NCI-H1417 (cell line): ENCODE measurements around the gene SORCS1.

Experiments used
- DNase-seq, 3 experiments: peaks; one replicate each; lab custom pipeline; 2025; lab: John Stamatoyannopoulos, UW

Gene SORCS1

DNA sequence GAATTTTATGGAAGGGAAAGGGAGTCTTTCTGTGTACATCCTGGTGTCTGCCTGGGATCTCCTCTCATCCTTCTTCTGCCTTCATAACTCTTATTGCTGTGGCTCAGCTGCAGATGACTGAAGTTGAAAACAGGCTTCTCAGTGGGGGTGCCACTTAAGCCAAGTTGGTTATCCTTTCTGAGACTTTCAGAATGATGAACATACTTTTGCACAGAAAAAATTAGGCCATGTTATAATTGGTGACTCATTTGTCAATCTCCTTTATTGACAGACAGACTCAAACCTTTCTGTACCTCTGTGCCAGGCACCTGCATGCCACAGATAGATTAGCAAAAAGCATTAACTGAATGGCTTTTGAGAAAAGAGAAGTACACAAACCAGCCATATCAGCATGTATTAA lies 430.3 kb downstream of the SORCS1 start:
- no peak for DNase-seq

DNA sequence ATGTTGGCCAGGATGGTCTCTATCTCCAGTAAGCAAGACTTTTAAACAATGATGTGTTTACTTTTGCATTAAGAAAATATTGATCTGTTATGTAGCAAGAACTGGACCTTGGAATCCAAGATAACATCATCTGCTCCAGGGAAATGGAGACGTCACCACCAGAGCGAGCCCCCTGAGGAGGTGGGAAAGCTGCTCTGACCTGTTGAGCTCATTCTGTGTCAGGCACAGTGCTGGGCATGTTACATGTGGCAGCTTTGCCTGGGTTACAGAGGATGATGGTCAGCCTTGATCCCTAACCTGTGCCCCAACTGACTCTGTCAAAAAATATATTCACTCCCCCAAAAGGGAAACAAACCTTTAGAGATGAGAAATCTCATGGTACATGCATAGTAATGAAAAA lies 436.3 kb downstream of the SORCS1 start:
- no peak for DNase-seq

DNA sequence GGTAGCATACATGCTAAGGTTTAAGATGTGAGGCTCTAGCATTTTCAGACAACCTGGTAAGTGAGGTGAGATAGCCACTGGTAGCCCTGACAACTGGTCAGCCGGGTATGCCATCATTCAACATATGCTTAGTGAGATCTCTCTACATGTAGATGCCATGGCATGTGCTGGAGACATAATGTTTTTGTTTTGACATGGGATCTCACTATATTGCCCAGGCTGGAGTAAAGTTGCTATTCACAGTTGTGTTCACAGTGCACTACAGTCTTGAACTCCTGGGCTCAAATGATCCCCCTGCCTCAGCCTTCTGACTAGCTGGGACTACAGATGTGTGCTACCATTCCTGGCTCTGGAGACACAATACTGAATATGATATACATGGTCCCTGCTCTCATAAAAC lies 437.3 kb downstream of the SORCS1 start:
- DNase-seq: no peak

DNA sequence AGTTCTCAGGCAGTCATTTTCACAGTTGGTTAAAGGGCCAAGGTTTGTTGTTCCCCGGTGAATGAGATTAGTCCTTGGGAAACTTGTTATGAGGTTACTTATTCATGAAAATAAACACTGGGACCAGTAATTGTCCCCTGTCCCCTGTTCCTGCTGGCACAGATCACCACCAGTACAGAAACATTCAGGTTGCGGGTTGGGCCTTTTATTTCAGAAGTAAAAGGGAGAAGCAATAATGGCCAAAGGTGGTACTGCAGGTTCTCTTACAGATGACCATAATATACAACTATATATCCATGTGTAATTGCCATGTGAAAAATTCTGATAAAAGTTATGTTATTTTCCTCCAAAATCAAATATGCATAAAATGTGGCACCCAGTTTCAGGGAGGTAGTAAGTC lies 442.0 kb downstream of the SORCS1 start:
- no peak for DNase-seq

DNA sequence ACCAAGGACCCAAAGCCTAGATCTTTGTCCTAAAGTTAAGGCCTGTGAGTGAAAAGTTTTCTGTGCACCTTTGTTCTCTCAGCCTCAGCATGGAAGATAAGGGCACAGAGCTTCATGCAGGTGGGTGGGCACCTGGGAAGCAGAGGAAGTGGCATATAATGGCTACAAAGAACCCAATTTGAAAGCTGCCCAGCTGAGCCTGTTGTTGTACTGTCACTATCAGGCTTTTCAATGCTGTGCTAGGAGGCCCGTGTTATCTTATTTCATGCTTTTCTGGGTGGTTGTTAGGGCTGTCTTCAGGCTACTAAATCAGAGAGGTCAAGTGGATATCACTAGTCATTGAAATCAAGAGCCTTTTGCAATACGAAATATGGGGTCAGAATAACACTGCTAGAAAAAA lies 443.8 kb downstream of the SORCS1 start:
- DNase-seq: no peak

DNA sequence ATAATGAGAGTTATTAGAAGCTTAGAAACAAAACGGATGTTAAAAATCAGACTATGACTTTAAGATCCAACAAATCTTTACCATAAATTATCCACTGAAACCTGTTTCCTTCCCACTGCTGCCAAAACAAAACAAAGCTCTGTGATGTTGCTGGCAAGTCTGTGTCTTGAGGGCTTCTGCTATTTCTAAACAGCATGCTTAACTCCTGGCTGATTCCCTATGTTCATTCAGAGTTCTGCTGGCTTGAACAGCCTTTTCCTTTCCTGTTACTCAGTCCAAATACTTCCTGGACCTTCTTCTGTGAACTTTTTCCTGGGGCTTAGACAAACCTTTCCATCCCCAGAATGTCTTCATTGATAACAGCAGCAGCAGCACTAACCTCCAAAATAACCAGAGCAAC lies 448.1 kb downstream of the SORCS1 start:
- DNase-seq: no peak

DNA sequence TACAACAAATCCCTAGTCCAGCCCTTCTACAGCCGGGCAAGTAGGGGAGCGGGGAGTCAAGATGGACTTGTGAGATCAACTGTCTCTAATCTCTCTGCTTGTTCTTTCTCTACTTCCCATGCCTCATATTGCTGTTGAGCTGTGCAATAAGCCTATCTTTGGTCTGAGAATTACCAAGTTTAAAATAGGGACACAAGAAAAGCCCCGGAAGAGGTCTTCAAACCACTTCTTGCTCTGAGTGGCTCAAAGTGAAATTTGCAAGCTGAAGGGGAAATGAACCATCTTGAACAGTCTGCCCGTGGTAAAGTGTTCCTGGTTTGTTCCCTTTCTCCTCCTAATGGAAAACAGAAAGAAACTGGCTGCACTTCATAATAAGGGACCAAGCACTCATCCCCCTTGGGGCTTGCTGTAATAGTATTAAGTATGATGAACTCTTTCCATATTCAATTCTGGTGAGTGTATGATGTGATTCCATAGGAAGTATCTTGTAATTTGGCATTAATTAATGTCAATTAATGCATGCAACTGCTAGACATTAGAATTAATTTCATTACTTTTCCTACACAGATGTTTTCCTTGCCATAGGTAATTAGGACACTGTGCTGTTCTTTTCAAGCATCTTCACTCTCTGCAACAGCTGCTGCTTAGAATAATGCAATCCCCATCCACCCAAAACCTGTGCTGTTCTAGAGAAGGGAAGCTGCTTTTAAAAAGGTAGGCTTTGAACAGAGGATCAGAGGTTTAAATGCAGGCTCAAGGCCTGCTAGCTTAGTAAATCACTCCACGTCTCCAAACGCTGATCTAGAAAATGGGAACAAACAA lies 449.6 kb downstream of the SORCS1 start:
- DNase-seq: no peak

DNA sequence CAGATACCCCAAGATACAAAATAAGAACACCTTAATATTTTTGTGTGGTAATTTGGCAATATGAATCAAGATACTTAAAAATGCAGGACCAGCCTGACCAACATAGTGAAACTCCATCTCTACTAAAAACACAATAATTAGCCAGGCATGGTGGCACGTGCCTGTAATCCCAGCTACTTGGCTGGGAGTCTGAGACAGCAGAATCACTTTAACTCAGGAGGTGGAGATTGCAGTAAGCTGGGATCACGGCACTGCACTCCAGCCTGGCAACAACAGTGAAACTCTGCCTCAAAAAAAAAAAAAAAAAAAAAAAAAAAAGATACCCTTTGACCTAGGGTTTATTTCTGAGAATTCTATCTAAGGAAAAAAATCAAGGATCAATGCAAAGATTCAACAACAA lies 450.7 kb downstream of the SORCS1 start:
- no peak for DNase-seq

DNA sequence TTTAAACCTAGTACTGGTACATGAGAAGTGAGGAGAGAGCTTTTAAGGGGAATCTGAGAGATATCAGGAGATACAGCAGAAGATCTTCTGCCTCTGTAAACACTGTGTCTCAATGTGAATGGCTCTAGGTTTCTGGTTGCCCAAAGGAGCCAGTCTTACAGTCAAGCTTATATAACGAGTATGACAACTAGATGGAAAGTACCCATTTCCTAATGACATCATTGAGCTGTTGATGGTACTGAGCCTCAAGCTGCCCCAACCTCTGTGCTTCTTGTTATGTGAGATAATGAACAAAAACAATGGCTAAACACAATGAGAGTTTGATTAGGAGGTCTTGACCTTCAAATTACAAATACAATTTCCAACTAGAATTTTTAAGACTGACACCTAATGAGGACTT lies 451.5 kb downstream of the SORCS1 start:
- DNase-seq: no peak

DNA sequence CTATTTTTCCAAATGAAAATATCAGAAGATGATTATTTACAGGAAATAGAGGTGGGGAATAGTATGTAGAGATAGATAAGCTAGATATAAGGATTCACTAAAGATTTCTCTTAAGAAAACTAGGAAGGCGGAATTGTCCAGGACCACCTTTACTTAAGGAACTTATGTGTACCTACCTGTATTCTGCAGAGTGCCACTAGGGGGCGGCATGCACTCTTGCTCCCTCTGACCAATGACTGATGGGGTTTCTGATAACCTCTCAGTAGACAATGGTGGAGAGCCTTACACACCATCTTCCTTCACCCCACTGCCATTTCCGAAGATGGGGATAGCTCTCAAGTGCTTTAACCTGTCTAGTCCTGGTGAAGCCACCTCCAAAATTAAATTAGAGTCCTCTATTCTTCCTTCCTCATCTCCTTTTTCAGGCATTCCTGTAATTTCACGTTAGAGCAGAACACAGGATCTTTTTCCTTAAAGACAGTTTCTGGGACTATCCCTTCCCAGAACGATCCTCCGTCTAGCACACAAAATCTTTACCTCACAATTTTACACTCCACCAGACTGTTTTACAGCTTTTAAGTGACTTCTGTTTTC lies 453.1 kb downstream of the SORCS1 start:
- peak in 1 of 3 experiments; percentile 14 for DNase-seq

DNA sequence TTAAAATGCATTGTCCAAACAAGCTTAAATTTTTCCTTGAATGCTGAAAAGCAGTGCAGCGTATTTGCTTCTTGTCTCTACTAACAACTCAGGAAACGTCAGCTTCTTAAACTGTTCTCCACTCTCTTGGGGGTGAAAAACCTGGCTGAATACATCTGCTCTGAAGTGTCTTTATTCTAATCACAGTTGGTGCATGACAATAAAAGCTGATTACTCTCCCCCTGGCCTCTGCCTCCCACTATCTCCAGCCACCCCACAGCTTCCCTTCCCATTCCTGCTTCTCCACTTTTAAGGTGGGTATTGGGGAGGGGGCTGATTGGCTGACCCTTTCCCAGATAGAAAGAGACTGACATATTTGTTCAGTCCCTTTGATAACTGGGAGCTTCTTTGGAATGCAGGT lies 456.0 kb downstream of the SORCS1 start:
- DNase-seq: no peak

DNA sequence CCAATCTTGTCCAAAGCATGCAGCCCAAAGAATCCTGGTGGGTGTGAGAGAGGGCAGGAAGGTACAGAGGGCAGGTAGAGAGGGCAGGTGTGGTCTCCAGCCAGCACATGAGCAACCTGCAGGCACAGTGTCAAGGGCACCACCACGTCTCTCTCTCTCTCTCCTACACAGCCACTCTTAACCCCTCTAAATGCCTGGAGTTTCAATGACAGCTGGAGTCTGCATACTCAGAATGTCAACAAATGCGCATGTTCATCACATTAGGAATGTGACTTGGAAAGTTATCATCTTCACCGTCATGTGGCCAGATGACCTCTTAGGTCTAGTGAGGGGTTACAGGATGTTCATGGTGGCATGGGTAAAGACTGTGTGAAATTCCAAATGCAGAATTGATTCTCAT lies 456.8 kb downstream of the SORCS1 start:
- DNase-seq: no peak

DNA sequence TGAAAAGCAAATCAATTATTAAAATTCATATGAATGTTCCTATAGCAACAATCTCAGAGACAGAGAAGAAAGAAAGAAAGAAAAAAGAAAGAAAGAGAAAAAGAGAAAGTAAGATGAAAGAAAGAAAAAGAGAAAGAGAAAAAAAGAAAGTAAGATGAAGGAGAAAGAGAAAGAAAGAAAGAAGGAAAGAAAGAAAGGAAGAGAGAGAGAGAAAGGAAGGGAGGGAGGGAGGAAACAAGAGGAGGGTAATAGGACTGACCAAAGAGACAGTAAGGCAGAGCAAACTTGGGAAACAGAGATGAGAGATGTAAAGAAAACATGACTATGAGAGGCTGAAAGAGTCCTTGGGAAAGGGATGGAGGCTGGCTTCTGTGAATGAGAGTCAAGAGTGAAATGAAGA lies 458.4 kb downstream of the SORCS1 start:
- no peak for DNase-seq

DNA sequence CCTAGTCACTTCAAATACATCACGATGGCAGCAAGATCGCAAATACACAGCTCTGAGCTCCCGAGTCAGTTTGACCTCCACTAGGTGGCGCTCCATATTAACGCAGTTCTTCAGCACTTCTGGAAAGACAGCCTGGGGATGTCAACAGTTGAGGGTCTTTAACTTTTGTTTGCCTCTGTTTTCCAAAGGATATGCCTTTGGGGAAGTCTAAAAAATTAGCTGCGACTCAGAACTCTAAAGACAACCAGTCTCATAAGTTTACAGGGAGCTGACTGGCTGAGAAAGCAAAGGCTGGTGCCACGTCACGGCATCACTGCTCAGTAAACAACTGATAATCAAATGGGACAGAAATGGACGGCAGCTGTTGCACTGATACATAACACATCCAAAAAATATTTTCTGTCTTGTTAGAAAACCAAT lies 458.8 kb downstream of the SORCS1 start:
- DNase-seq: peak in 2 of 3 experiments; percentile 4 to 61

DNA sequence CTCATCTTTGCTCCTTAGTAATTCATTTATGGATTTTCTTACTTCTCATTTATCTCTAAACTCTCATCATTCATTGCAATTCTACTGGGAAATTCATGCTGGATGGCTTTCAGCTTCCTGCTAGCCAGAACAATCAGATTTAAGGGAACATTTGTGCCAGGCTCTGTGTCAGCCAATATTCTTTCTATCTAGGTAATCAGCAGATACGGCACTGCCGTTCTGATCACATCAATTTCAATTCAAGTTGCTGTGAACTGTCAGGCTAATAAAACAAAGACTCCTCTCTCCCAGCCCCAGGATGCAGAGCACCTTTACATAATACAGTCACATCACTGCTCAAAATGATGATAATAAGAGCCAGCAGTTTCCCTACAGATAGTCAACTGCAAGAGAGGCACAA lies 468.3 kb downstream of the SORCS1 start:
- DNase-seq: no peak

DNA sequence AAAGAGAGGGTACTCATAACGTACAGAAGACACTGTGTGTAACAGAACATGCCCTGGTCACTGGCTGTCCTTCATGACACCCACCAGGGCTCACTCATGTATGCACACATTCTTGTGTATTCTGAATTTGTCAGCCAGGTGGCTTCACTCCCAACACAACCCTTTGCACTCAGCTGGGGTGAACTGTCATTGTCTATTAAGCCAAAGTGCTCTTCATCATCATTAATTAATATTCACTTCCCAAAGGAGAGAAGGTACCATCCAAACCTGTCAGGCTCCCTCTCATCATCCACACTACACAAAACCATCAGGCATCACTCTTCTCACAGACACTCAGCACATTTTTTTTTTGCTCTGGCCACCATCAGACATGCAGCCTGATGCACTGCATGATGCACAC lies 469.8 kb downstream of the SORCS1 start:
- no peak for DNase-seq

DNA sequence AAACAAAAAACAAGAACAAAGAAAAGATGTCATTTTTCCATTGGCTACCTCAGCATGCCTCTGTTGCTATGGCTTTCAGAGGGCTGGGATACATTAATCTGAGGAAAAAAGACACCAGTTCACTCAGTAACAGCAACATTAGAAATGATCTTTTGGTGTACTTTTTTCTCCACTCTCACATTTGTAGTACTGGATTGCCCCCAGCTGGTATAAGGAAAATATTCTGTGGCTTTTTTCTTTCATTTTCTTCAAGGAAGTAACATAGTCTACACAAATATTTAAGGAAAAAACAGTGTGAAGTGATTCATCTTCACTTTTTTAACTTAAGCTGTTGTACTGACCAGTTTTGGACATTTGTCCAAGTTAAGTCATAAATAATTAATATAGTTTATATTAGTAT lies 482.3 kb downstream of the SORCS1 start:
- no peak for DNase-seq

DNA sequence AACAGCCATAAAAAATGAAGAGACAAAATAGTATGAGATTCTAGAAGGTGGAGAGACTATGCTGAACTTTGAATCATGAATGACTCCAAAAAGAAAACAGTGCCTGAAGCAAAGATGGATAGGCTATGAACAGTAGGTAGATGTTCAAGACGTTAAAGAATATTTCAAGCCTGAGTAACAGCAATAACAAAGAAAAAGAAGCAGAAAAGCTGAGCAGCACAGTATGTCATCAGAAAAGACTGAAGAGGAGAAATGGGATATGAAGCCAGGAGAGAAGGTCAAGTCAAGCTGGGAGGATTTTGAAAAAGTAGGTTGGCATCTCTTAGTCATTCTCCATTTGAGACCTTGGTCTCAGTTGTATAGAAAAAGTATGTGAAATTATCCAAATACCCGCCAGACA lies 484.4 kb downstream of the SORCS1 start:
- DNase-seq: no peak

DNA sequence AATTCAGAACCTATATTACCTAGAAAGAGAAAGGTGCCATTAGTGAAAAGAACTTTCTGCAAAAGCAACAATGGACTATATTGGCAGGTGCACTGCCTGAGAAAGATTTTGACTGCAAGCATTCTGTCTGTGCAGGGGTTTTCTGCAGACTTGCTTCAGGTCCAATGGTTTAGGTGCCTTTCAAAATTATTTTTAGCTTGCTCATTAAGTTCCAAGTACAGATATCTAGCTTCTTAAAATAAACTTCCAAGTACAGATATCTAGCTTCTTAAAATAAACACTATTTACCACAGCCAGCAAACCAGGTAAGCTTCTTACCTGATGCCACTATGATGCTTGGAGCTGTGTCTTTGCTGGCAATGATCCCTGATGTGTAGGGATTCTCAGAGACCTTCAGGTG lies 485.2 kb downstream of the SORCS1 start:
- DNase-seq: no peak

DNA sequence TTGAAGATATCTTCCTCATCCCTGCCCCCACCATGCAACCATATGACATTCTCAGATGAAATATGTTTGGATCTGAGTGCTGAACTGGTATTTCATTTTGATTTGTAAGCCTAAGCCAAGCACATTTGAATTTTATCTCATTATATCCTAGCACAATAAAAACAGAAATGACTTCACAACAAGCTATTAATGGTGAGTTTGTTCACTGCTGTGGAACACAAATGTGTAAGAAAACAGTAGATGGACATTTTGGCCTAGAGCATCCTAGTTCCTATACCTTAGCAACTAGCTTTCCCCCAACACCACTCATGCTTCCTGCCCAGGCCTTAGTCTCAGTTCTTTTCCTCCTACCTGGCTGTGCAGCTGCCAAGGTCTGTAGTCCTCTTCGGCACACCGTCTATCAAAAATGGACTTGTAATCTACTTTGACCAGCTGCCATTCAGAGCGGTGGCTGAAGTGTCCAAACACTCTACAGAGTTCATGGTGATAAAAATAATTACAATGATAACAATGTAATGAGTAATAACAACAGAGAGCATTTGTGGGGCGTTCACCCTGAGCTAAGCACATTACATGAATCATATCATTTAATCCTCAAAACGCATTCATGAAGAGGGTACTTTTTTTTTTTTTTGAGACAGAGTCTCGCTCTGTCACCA lies 491.9 kb downstream of the SORCS1 start:
- no peak for DNase-seq

DNA sequence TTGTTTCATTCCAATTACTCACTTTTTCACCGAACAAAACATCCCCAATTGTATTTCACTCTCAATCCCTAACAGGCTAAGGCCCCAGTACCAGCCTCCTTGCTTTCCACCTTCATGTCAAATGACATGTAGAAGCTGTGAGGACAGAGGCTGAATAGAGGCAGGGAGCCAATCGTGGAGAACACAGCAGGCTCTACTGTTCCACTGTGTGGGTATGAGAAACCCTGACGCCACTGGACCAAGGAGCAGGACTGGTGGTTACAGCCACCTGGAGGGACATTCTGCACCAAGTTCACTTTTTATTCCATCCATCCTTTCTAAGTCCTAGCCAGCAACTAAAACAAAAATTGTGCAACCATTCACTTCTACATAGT lies 502.8 kb downstream of the SORCS1 start:
- DNase-seq: no peak

DNA sequence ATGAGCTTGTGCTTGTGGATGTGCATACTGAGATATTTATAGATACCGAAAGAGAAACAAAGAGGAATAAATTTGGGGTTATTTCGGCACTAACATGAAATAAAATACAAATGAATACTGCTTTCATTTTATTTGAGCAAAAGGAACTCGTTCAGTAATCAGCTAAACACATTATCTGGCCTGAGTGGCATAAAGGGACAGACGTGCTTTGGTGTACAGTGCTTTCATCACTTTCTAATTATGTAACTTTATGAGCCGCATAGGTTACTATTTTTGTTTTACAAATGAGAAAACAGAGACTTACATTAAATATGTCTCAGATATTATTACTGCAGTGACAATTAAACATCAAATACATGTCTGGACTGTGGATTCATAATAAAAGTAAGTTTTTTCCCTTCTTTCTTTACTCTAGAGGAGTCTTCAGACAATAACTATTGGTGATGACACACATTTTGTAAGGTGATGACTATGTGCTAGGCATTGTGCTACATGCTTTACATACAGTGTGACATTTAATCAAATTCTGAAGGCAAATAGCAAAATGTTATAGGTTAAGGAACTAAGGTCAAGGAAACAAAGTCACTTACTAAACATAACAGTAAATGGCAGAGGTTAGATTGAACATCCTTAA lies 503.3 kb downstream of the SORCS1 start:
- no peak for DNase-seq

DNA sequence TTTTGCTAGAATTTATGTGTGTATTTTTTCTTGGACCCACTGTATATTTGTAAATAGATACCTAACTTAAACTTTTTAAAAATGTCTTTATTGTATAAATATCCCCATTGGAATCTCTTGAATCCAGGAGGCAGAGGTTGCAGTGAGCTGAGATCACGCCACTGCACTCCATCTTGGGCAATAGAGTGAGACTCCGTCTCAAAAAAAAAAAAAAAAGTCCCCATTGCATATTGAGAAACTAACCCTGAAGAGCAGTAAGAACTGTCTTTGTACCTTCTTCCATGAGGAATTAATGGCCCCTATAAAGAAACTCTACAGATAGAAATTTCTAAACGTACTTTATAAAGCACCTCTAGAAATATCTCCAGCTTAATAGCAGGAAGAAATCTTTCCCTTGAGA lies 504.0 kb downstream of the SORCS1 start:
- no peak for DNase-seq
